DOHH2 (cell line): ENCODE results near the gene ZBTB46.

Experiments
- H3F3A ChIP-seq: fragments of 200-600 bp; sonication (generic), shearing (Covaris generic); 2 replicates; pipeline ENCODE4 v1.6.0; 2016; ENCODE audit warnings: antibody characterized with exemption, mild to moderate bottlenecking; ENCODE audit not compliant: control insufficient read depth, insufficient read depth
- H3K27ac ChIP-seq: fragments of 200-600 bp; sonication (generic); 2 replicates; pipeline ENCODE4 v1.5.1; 2014; ENCODE audit warnings: low read depth, mild to moderate bottlenecking, low read length, moderate library complexity
- H3K27me3 ChIP-seq: fragments of 200-600 bp; sonication (generic); 2 replicates; pipeline ENCODE4 v1.6.1; 2014; ENCODE audit warnings: mild to moderate bottlenecking, low read length, mixed read lengths; ENCODE audit not compliant: control insufficient read depth
- H3K36me3 ChIP-seq: fragments of 200-600 bp; sonication (generic); 2 replicates; pipeline ENCODE4 v1.6.1; 2014; ENCODE audit warnings: mild to moderate bottlenecking, low read length, moderate library complexity, mixed read lengths; ENCODE audit not compliant: control insufficient read depth
- H3K4me1 ChIP-seq: fragments of 200-600 bp; sonication (generic); 2 replicates; pipeline ENCODE4 v1.6.1; 2014; ENCODE audit warnings: mild to moderate bottlenecking, low read length, mixed read lengths; ENCODE audit not compliant: control insufficient read depth
- H3K4me2 ChIP-seq: fragments of 200-600 bp; sonication (generic); 2 replicates; pipeline ENCODE4 v1.6.0; 2014; ENCODE audit warnings: mild to moderate bottlenecking, low read length, moderate library complexity
- H3K4me3 ChIP-seq: fragments of 200-600 bp; sonication (generic); 2 replicates; pipeline ENCODE4 v1.5.1; 2014; ENCODE audit warnings: mild to moderate bottlenecking, low read length, mixed read lengths
- H3K79me2 ChIP-seq: fragments of 200-600 bp; sonication (generic); 2 replicates; pipeline ENCODE4 v1.6.1; 2014; ENCODE audit warnings: mild to moderate bottlenecking, low read length, mixed read lengths; ENCODE audit not compliant: control insufficient read depth
- H3K9me2 ChIP-seq: fragments of 200-600 bp; sonication (generic); replicated peaks from 2 replicates; pipeline ENCODE4 v1.6.1; 2014; ENCODE audit warnings: mild to moderate bottlenecking, low read length, mixed read lengths; ENCODE audit not compliant: control insufficient read depth
- H3K9me3 ChIP-seq: fragments of 200-600 bp; sonication (generic); 2 replicates; pipeline ENCODE4 v1.6.1; 2014; ENCODE audit warnings: antibody characterized with exemption, low read length, mixed read lengths; ENCODE audit not compliant: control insufficient read depth, insufficient read depth
- H4K20me1 ChIP-seq: fragments of 200-600 bp; sonication (generic); 2 replicates; pipeline ENCODE4 v1.6.0; 2014; ENCODE audit warnings: low read depth, mild to moderate bottlenecking, antibody characterized with exemption, low read length, moderate library complexity; ENCODE audit not compliant: control insufficient read depth, insufficient read depth
- EZH2phosphoT487 ChIP-seq: fragments of 200-600 bp; sonication (generic); IDR thresholded peaks from 2 replicates; pipeline ENCODE4 v1.6.1; 2017; ENCODE audit warnings: borderline replicate concordance, mild to moderate bottlenecking, antibody characterized with exemption, low read length, moderate library complexity, mixed read lengths
- TF ChIP-seq, protein P1 (sequence below): fragments of 200-600 bp; sonication (generic); IDR thresholded peaks from one replicate; pipeline ENCODE4 v1.5.1; 2014; ENCODE audit warnings: antibody characterized with exemption, mild to moderate bottlenecking, low read depth, low read length; ENCODE audit not compliant: poor library complexity, severe bottlenecking

ZBTB46 gene

DNA sequence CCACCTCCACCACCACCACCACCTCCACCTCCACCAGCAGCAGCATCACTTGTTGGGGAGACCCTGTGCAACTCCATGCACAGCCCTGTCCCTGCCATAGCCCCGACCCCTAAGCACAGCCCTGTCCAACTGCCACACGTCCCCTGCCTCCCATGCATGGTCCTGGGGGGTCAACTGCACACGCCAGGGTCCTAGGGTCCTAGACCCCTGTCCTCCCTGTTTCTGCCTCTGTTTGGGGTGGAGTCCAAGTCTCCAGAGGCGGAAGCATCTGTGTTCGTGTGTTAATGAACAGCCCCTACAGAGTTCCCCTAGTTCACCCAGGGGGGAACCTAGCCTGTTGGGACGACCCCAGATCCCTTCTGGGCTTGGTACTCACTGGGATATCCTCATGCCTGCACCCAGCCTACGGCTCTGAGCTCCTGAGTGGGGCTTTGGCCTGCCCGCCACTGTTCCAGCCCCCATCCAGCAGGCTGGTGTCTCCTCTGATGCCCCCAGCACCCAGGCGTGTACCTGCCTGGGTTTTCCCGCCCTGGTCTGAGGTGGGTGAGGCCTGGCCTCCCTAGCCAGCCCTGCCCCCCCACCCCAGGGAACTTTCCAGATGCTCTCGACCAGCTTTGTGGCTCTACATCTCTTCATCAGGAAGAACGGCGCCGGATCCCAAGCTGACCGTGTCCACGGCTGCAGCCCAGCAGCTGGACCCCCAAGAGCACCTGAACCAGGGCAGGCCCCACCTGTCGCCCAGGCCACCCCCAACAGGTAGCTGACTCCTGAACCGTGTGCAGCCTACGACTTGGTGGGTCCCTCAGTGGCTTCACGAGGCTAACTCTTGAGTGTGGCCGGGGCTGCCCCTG is 137.1 kb downstream of the ZBTB46 start:
- Histone ChIP-seq H3K79me2 (no peaks in the 10 kb centered on the region), H3K9me3 (no peaks in the 10 kb centered on the region), H3K9me2 (no peaks in the 10 kb centered on the region), H3K27ac (no peak overlapping the region), H3K27me3 (no peaks in the 10 kb centered on the region), H3K36me3 (peaks cover 12% of the 10 kb centered on the region), H4K20me1 (no peaks in the 10 kb centered on the region), H3K4me2 (no peak overlapping the region), H3K4me3 (no peak overlapping the region), H3F3A (no peaks in the 10 kb centered on the region), H3K4me1 (peaks cover 3% of the 10 kb centered on the region)
- no peak for TF ChIP-seq EZH2phosphoT487
- TF ChIP-seq, protein P1, sequence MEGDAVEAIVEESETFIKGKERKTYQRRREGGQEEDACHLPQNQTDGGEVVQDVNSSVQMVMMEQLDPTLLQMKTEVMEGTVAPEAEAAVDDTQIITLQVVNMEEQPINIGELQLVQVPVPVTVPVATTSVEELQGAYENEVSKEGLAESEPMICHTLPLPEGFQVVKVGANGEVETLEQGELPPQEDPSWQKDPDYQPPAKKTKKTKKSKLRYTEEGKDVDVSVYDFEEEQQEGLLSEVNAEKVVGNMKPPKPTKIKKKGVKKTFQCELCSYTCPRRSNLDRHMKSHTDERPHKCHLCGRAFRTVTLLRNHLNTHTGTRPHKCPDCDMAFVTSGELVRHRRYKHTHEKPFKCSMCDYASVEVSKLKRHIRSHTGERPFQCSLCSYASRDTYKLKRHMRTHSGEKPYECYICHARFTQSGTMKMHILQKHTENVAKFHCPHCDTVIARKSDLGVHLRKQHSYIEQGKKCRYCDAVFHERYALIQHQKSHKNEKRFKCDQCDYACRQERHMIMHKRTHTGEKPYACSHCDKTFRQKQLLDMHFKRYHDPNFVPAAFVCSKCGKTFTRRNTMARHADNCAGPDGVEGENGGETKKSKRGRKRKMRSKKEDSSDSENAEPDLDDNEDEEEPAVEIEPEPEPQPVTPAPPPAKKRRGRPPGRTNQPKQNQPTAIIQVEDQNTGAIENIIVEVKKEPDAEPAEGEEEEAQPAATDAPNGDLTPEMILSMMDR, result no peak
